ENCODE data around the gene SERPINA12. TPM values are rescaled to one million over a fixed set of nuclear protein-coding genes. Genes with fewer than 3 reads are reported as not detected.
A peak's percentile ranks its signal among the peaks of the same experiment; 100 is the strongest.

The SERPINA12 gene
- total RNA-seq, 1 experiment from 2014 or later = not detected

GRCh38 chr14:94476023-94476422 is 33.2 kb downstream of the SERPINA12 start, which contains the start of gene SERPINA9:
Gene SERPINA9, minus strand, starts transcription at chr14:94476197. Its CDS starts 6,357 bp downstream, at chr14:94469840.
- Histone ChIP-seq H3K36me3 (ENCODE audit: control insufficient read depth in 1 of 2, insufficient read depth in 2 of 2, low read length in 2 of 2) (no peaks in the 10 kb centered on the region), H3K4me3 (replicated peaks in 1 of 2; ENCODE audit: low read depth in 1 of 2, low read length in 2 of 2) (no peak within 1 kb of the TSS), H4K20me1 (ENCODE audit: insufficient read depth) (no peaks in the 10 kb centered on the region), H3K9ac (ENCODE audit: low read length) (no peak within 1 kb of the TSS), H2AFZ (ENCODE audit: low read depth, low read length, poor library complexity, severe bottlenecking) (no peak within 1 kb of the TSS), H3K9me3 (ENCODE audit: control insufficient read depth in 1 of 2, insufficient read depth in 1 of 2, low read depth in 1 of 2, low read length in 2 of 2) (no peaks in the 10 kb centered on the region; a peak in 1 of 4 replicates), H3K27ac (ENCODE audit: low read depth, low read length) (no peak within 1 kb of the TSS), H3K79me2 (ENCODE audit: insufficient read depth, low read length) (no peaks in the 10 kb centered on the region), H3K4me2 (ENCODE audit: low read length) (peak within 1 kb of the TSS; percentile 62), H3K4me1 (ENCODE audit: control insufficient read depth in 1 of 2, insufficient read depth in 2 of 2, low read length in 2 of 2) (peaks cover 0 to 18% of the 10 kb centered on the region in 2 experiments; a peak in 3 of 4 replicates), H3K9me2 (ENCODE audit: insufficient read depth) (no peaks in the 10 kb centered on the region), H3K27me3 (ENCODE audit: insufficient read depth, low read length) (no peaks in the 10 kb centered on the region)
- no TSS peak for BruUV-seq (replicated peaks)
- DNase-seq (ENCODE audit: low read depth, low spot score) (no peak), ATAC-seq (no peak)
- intact Hi-C loops (cut with micrococcal nuclease) = no loop called here
- ChIA-PET RAD21 (ENCODE audit: low non-redundant PET in 1 of 2, low total read pairs in 2 of 2, uncharacterized antibody in 2 of 2, unreplicated experiment in 2 of 2) (no interaction called here), CTCF (interaction anchor here (4.0 kb wide), 1 partner anchor 10 kb away, joined by 23 read pairs; no protein-coding TSS in a partner anchor), POLR2A (no interaction called here)
- TF ChIP-seq ZFX (IDR thresholded peaks at IDR 0.05) = no peak
- TF ChIP-seq ELF1 (IDR thresholded peaks at IDR 0.05; ENCODE audit: borderline replicate concordance, low read depth) = no peak
- no peak for TF ChIP-seq EGR1 (IDR thresholded peaks at IDR 0.05; ENCODE audit: low read depth)
- no peak for TF ChIP-seq TCF7L2 (IDR thresholded peaks at IDR 0.05; ENCODE audit: borderline replicate concordance, extremely low read depth, insufficient read depth, insufficient read length)
- TF ChIP-seq, protein P1, sequence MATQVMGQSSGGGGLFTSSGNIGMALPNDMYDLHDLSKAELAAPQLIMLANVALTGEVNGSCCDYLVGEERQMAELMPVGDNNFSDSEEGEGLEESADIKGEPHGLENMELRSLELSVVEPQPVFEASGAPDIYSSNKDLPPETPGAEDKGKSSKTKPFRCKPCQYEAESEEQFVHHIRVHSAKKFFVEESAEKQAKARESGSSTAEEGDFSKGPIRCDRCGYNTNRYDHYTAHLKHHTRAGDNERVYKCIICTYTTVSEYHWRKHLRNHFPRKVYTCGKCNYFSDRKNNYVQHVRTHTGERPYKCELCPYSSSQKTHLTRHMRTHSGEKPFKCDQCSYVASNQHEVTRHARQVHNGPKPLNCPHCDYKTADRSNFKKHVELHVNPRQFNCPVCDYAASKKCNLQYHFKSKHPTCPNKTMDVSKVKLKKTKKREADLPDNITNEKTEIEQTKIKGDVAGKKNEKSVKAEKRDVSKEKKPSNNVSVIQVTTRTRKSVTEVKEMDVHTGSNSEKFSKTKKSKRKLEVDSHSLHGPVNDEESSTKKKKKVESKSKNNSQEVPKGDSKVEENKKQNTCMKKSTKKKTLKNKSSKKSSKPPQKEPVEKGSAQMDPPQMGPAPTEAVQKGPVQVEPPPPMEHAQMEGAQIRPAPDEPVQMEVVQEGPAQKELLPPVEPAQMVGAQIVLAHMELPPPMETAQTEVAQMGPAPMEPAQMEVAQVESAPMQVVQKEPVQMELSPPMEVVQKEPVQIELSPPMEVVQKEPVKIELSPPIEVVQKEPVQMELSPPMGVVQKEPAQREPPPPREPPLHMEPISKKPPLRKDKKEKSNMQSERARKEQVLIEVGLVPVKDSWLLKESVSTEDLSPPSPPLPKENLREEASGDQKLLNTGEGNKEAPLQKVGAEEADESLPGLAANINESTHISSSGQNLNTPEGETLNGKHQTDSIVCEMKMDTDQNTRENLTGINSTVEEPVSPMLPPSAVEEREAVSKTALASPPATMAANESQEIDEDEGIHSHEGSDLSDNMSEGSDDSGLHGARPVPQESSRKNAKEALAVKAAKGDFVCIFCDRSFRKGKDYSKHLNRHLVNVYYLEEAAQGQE (IDR thresholded peaks at IDR 0.05; ENCODE audit: low read depth) = no peak
- TF ChIP-seq JUND (IDR thresholded peaks at IDR 0.05) = no peak
- no peak for TF ChIP-seq SP1 (IDR thresholded peaks at IDR 0.05; ENCODE audit: low read depth)
- no peak for TF ChIP-seq SIN3A (IDR thresholded peaks at IDR 0.05; ENCODE audit: low read depth)
- TF ChIP-seq, protein P2, sequence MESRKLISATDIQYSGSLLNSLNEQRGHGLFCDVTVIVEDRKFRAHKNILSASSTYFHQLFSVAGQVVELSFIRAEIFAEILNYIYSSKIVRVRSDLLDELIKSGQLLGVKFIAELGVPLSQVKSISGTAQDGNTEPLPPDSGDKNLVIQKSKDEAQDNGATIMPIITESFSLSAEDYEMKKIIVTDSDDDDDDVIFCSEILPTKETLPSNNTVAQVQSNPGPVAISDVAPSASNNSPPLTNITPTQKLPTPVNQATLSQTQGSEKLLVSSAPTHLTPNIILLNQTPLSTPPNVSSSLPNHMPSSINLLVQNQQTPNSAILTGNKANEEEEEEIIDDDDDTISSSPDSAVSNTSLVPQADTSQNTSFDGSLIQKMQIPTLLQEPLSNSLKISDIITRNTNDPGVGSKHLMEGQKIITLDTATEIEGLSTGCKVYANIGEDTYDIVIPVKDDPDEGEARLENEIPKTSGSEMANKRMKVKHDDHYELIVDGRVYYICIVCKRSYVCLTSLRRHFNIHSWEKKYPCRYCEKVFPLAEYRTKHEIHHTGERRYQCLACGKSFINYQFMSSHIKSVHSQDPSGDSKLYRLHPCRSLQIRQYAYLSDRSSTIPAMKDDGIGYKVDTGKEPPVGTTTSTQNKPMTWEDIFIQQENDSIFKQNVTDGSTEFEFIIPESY (IDR thresholded peaks at IDR 0.05; ENCODE audit: extremely low read depth, insufficient replicate concordance, low read length) = no peak
- TF ChIP-seq POLR2A (IDR thresholded peaks at IDR 0.05; ENCODE audit: borderline replicate concordance, extremely low read depth, insufficient read depth, insufficient read length) = no peak
- no peak for TF ChIP-seq ZNF274 (IDR thresholded peaks at IDR 0.05; ENCODE audit: low read depth, low read length)
- TF ChIP-seq, protein P3, sequence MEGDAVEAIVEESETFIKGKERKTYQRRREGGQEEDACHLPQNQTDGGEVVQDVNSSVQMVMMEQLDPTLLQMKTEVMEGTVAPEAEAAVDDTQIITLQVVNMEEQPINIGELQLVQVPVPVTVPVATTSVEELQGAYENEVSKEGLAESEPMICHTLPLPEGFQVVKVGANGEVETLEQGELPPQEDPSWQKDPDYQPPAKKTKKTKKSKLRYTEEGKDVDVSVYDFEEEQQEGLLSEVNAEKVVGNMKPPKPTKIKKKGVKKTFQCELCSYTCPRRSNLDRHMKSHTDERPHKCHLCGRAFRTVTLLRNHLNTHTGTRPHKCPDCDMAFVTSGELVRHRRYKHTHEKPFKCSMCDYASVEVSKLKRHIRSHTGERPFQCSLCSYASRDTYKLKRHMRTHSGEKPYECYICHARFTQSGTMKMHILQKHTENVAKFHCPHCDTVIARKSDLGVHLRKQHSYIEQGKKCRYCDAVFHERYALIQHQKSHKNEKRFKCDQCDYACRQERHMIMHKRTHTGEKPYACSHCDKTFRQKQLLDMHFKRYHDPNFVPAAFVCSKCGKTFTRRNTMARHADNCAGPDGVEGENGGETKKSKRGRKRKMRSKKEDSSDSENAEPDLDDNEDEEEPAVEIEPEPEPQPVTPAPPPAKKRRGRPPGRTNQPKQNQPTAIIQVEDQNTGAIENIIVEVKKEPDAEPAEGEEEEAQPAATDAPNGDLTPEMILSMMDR (IDR thresholded peaks at IDR 0.05 in 2 of 3, conservative IDR thresholded peaks at IDR 0.05 in 1 of 3; ENCODE audit: borderline replicate concordance in 1 of 3, insufficient read depth in 1 of 3, low read depth in 2 of 3, low read length in 2 of 3) = no peak
- TF ChIP-seq SRF (IDR thresholded peaks at IDR 0.05; ENCODE audit: low read depth) = no peak
- no peak for TF ChIP-seq FOSL1 (IDR thresholded peaks at IDR 0.05; ENCODE audit: low read depth)
- no peak for TF ChIP-seq POLR2AphosphoS5 (IDR thresholded peaks at IDR 0.05; ENCODE audit: low read depth, low read length)
- TF ChIP-seq CEBPB (IDR thresholded peaks at IDR 0.05; ENCODE audit: low read depth) = no peak

Data from HCT116 (cell line).